GM18867 (cell line): Measurements from ENCODE around the gene TMPRSS4.

Experiments used
- ATAC-seq: cut with Tn5 transposase; IDR thresholded peaks from one replicate; pipeline ENCODE4 v1.9.1; 2021; ENCODE audit warnings: mild to moderate bottlenecking, moderate library complexity; ENCODE audit not compliant: unreplicated experiment

TMPRSS4 gene

DNA sequence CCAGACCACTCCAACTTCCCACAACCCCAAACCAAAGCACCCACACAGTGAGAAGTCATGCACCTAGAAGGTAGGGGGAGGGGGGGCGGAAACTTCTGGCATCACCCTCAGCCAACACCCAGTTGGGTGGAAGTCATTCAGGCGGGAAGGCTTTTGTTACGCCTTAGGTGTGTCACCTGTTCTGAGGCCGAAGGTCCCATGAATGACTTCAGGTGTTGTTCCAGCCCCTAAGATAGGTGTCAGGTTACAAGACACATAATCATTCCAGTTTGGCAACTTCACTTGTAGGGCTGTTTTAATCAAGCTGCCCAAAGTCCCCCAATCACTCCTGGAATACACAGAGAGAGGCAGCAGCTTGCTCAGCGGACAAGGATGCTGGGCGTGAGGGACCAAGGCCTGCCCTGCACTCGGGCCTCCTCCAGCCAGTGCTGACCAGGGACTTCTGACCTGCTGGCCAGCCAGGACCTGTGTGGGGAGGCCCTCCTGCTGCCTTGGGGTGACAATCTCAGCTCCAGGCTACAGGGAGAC is at the start of gene TMPRSS4:
Gene TMPRSS4 (plus strand): TSS at position 325 of the 528 bp plus-strand sequence. CDS start 225 bp downstream, outside the sequence.
- no peak for ATAC-seq

DNA sequence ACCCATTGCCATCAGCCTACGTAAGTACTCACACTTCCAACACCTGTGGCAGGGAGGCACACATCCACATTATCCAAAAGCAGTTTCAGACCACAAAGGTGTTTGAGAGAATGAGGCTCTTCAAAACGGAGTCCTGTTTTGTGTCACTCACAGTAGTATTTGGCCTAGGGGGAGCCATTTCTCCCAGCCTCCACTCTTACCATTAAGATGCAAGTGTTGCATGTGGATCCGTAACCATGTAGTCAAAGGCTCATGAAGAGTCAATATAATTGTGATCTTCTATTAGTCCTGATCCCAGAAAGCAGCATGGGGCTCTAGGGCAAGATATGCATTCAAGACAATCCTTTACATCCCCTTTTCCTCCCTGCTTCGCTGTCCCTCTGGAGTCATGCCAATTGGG is 49.2 kb upstream of the TMPRSS4 start:
- ATAC-seq: no peak

DNA sequence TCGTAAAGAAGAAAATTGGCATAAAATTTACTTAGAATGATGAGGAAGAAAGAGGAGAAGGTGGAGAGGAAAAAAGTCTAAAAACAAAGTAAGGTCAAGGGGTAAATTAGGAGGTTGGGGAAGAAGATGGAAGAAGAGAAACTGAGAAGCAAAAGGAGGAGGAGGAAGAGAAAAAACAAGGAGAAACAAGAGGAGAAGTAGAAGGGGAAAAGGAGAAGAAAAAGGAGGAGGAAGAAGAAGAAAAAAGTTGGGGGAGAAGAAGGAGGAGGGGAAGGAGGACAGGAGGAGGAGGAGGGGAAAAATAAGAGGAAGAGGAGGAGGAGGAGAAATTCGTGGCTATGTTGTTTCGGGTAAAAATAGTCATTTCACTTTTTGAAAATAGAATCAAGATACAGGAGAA is 48.3 kb upstream of the TMPRSS4 start:
- no peak for ATAC-seq

GRCh38 chr11:118033443-118033842 is 43.4 kb upstream of the TMPRSS4 start:
- peak; percentile 54 for ATAC-seq

GRCh38 chr11:118042141-118042540 is 34.7 kb upstream of the TMPRSS4 start:
- ATAC-seq: no peak

DNA sequence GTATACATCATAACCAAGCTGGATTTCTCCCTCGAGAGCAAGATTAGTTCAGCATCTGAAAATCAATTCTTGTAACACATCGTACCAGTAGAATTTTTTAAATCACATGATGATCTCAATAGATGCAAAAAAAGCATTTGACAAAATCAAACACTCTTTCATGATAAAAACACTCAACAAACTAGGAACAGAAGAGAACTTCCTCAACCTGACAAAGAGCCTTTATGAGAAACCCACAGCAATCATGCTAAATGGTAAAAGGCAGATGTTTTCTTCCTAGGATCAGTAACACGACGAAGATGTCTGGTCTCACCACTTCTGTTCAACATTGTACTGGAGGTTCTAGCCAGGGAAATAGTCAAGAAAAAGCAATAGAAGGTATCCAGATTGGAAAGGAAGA is 34.1 kb upstream of the TMPRSS4 start:
- no peak for ATAC-seq

DNA sequence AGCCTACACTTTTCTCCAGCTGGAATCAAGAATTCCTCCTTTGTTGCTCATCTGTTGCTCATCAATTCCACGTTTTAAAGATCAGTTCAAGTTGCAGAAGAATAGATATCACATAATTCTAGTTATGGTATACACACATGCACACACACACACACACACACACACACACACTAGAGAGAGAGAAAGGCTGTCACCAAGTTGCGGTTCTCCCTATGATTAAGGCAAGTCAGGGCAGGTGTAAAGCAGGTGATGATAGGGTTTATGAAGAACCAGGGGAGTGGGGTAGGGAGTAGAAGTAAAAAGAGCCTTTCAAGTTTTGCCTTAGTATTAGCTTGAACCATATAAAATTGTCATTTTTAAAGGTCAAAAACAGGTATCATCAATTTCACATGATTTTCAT is 31.7 kb upstream of the TMPRSS4 start:
- no peak for ATAC-seq

GRCh38 chr11:118046051-118046963 is 30.6 kb upstream of the TMPRSS4 start:
- ATAC-seq: no peak

- no peak for ATAC-seq
Measured at GRCh38 chr11:118046964-118047700, 29.7 kb upstream of the TMPRSS4 start.

DNA sequence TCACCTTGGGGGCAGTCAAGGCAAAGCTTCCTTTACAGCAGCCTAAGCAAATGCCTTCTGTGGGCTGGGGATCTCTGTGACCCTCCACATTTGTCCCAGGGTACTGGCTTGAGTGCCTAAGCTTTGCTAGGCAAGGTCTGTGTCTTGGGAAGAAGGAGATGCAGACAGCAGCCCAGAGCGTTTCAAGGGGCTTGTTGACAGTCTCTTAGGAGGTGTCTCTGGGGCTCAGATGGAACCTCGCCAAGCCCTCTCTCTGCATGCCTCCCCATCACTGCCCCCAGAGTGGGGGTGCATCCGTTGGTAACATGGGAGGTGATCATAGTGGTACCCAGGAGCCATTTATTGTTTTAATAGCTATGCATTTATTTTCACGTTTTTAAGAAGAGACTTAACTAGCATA is 29.1 kb upstream of the TMPRSS4 start:
- ATAC-seq: no peak

DNA sequence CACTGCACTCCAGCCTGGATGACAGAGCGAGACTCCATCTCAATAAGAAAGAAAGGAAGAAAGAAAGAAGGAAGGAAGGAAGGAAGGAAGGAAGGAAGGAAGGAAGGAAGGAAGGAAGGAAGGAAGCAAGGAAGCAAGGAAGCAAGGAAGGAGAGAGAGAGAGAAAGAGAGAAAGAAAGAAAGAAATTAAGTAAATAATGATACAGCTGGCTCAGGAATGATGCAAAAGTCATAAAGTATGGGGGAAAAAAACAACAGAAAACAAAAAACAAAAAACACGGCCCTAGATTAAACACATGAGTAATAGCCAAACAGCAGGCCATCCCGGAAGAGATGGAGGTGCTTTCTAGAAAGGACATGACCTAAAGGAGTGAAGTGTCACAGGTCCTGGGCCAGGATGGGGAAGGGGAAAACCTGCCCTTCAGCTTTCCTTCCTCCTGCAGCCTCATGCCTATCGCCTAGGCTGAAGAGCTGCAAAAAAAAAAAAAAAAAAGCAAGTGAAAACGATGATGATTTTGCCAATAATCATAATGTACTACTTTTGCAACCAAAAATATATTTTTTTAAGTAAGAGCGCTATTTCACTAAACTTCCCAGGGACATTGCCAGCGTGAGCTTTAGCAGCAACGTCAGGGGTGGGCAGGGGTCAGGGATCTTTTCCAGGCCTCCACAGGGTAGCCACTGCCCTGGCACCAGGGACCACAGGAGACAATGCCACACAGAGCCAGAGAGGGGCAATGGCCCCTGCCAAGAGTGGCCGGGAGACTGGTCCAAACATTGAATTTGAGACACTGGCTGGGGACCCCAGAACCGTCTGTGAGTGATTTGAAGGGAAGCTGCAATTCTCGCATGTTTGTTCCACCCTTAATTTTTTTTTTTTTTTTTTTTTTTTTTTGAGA is 28.2 kb upstream of the TMPRSS4 start:
- ATAC-seq: no peak

DNA sequence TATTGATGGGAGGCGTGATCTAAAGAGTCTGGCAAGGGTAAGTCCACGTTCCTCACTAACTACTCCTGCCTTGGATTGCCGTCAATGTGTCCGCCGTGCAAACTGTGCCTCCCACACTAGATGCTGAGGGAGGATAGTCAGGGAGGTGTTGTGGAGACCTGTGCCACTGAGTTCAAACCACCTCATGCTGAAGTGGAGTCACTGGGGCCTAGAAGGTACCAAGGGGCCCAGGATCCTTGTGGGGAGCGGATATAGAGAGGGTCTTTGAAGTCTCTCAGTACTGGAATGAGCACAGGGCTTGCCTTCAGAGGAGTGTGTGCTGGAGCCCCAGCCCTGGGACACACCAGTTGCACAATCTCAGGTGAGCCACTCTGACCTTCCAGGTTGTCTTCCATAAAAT is 27.1 kb upstream of the TMPRSS4 start:
- ATAC-seq: no peak

DNA sequence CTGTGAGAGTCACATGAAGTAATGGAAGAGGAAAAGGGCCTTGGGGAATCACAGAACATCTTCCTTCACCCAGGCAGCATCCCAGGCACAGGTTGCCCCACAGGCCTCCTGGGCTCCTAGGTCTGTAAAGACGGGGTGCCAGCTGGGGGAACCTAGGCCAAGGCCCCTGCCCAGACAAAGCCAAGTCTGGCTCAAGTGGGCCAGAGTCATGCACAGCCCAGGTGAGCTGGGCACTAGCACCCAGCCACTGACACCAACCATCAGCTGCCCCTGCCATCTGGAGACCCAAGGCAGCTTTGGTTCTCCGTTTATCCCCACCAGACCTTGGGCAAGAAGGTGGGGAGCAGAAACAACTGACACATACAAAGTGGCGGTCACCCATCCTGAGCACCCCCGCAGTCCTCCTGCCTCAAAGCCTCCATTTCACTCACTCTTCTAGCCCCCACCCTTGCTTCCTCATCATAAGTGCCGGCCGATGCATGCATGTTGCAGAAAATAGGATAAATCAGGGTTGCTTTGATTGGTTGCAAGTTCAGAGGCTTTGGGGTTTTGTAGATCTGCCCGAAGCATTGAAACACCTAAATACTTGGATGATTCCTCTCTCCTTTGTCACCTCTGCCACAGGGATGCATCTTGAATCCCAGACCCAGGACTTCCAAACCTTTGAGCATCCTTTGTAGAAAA is 26.5 kb upstream of the TMPRSS4 start:
- no peak for ATAC-seq

DNA sequence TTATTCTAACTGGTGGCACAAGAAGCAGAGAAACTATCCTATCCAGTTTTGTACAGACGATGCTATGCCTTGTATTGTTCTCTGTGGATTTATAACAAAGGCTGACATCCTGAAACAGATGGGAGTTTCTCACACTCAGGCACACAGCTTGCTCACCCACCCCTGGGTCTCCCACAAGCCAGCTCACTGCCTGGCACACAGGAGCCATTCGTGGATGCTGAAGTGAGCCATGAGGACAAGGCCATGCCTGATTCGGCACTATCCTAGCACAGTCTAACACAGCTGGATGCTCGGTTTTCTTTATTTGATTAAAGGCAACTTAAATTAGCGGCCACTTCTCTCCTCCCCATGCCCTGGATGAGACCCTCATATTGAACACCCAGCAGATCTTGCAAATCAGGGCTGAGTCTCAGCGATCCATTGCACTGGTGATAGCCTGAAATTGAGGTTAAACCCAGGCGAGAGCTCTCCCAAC is 25.7 kb upstream of the TMPRSS4 start:
- no peak for ATAC-seq

- ATAC-seq: peak; percentile 77
Measured at GRCh38 chr11:118051611-118052461, 25.0 kb upstream of the TMPRSS4 start.

DNA sequence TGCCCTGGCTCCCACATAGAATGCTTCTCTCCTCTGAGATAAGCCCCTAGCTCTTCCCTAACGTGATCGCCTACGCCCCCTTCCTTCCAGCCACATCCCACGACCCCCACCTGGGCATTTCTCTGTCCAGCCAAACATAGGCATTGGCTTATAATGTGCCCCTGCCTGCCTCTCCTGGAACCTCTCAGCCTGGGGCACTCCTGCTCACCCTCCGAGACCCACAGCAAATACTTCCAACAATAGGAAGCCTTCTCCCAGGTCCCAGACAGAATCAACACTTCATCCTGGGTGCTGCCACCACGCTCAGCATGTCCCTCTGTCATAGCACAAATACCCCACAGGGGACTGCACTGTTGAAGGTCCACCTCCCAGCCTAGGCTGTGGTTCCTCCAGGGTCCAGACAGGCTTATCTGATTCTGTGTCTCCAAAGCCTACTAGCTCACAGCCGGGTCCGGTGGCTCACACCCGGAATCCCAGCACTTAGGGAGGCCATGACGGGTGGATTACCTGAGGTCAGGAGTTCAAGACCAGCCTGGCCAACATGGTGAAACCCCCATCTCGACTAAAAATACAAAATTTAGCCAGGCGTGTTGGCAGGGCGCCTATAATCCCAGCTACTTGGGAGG is 24.2 kb upstream of the TMPRSS4 start:
- ATAC-seq: no peak

- ATAC-seq: no peak
Measured at GRCh38 chr11:118054712-118055640, 21.9 kb upstream of the TMPRSS4 start.

DNA sequence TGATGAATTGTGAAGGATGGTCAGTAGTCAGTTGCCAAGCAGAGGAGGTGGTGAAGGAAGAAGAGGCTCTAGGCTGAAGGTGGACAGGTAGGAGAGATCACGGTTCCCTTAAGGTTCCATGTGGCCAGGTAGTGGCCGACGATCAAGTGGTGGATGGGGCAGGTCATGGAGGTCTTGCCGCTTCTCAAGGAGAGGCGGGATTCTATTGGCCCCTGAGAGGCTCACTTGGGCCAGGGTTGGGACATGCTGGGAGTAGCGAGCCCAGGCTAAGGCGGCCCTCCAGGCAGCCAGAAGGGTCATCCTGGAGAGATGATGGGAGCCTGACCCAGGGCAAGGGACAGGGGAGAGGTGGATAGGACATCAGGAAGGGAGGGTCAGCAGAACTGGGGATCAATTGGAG is 20.9 kb upstream of the TMPRSS4 start:
- no peak for ATAC-seq
